ENCODE results near the gene NSUN3. TPM values are rescaled to one million over a fixed set of nuclear protein-coding genes. Genes with fewer than 3 reads are reported as not detected.

The NSUN3 gene
- total RNA-seq, 1 donor from 2014 or later: 20.8 TPM

DNA sequence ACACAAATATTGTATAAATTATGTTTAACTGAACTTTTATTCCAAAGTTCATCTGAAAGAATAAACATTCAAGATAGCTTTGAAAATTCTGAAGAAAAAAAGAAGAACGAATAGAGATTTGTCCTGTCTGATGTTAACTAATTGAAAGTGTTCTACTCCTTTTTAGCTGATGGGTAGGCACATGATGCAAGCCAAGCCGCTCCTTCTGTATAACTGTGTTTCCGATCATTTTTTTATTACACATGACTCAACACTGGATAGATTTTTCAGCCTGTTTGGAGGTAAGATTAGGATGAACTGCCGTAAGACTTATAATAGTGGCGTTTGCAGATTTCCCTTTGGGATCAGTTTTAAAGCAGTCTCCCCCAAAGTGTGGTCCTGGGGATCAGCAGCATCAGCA lies 19.0 kb downstream of the NSUN3 start:
- no peak overlapping the region for H3K4me3 Mint-ChIP-seq
- H3K27ac Mint-ChIP-seq: no peak overlapping the region
- intact Hi-C loops (cut with micrococcal nuclease): no loop called here
- H3K36me3 Mint-ChIP-seq (ENCODE audit: low read depth): peaks cover 48% of the 10 kb centered on the region
- H3K9me3 Mint-ChIP-seq: no peaks in the 10 kb centered on the region
- TF ChIP-seq, protein P1, sequence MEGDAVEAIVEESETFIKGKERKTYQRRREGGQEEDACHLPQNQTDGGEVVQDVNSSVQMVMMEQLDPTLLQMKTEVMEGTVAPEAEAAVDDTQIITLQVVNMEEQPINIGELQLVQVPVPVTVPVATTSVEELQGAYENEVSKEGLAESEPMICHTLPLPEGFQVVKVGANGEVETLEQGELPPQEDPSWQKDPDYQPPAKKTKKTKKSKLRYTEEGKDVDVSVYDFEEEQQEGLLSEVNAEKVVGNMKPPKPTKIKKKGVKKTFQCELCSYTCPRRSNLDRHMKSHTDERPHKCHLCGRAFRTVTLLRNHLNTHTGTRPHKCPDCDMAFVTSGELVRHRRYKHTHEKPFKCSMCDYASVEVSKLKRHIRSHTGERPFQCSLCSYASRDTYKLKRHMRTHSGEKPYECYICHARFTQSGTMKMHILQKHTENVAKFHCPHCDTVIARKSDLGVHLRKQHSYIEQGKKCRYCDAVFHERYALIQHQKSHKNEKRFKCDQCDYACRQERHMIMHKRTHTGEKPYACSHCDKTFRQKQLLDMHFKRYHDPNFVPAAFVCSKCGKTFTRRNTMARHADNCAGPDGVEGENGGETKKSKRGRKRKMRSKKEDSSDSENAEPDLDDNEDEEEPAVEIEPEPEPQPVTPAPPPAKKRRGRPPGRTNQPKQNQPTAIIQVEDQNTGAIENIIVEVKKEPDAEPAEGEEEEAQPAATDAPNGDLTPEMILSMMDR (IDR thresholded peaks at IDR 0.05): no peak
- POLR2A ChIA-PET: no interaction called here
- peaks cover 43% of the 10 kb centered on the region for H3K4me1 Mint-ChIP-seq
- no peak for DNase-seq
- no peaks in the 10 kb centered on the region for H3K27me3 Mint-ChIP-seq
- no peak for ATAC-seq (ENCODE audit: low read depth)
- CTCF ChIA-PET: interaction anchor here (0.6 kb wide), 1 partner anchor 77 kb away, joined by 4 read pairs; no protein-coding TSS in a partner anchor

DNA sequence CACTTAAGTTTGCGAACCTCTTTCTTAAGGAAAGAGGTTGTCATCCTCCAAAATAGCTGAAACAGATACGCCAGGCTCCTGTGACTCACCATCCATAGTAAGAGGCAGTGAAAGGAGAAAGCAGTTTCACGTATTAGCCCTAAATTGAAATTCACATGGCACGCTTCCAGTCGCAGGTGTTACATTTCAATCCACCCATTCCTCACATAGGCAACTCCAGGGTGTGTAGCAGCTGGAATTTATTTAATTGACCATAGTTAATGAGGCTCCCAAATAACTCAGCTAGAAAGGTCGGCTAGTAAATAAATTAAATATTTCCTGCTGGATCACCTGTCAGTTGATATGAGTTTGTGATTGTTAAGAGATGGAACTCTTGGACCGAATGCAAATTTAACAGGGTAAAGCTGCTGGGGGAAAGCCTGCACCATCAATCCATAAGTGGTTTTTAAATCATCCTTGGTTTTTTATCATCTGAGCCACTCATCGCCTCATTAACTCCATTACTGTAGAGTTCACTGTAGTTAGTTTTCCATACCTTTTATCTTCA lies 19.6 kb downstream of the NSUN3 start:
- peaks cover 39% of the 10 kb centered on the region for H3K4me1 Mint-ChIP-seq
- intact Hi-C loops (cut with micrococcal nuclease): no loop called here

DNA sequence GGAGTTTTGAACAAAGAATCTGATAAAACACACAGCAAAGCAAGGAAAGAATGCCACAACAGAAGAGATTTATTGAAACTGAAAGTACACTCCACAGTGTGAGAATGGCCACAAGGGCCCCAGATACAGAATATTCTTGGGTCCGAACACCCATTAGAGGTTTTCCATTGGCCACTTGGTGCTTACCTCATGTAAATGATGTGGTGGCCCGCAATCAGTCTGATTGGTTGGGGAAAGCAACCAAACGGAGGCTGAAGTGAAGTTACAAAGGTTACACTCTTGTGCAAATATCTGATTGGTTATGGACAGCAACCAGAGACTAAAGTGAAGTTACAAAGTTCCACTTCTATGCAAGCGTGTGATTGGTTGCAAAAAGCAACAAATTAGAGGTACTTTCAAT lies 20.4 kb downstream of the NSUN3 start:
- ATAC-seq (ENCODE audit: low read depth): no peak
- H3K4me1 Mint-ChIP-seq: peaks cover 35% of the 10 kb centered on the region
- H3K4me3 Mint-ChIP-seq: no peak overlapping the region
- TF ChIP-seq, protein P1 (IDR thresholded peaks at IDR 0.05): no peak
- no peaks in the 10 kb centered on the region for H3K9me3 Mint-ChIP-seq
- intact Hi-C loops (cut with micrococcal nuclease): no loop called here
- ChIA-PET POLR2A (no interaction called here), CTCF (no interaction called here)
- peaks cover 47% of the 10 kb centered on the region for H3K36me3 Mint-ChIP-seq (ENCODE audit: low read depth)
- DNase-seq: no peak
- no peak overlapping the region for H3K27ac Mint-ChIP-seq
- no peaks in the 10 kb centered on the region for H3K27me3 Mint-ChIP-seq

More for the DNA sequence above, 19.6 kb downstream of the NSUN3 start:
- TF ChIP-seq, protein P1 (IDR thresholded peaks at IDR 0.05): no peak
- DNase-seq (no peak), ATAC-seq (ENCODE audit: low read depth) (no peak)
- no peak overlapping the region for H3K4me3 Mint-ChIP-seq
- POLR2A ChIA-PET: no interaction called here
- no peaks in the 10 kb centered on the region for H3K27me3 Mint-ChIP-seq
- H3K27ac Mint-ChIP-seq: no peak overlapping the region
- H3K9me3 Mint-ChIP-seq: no peaks in the 10 kb centered on the region
- CTCF ChIA-PET: interaction anchor here (0.6 kb wide), 1 partner anchor 78 kb away, joined by 4 read pairs; no protein-coding TSS in a partner anchor
- H3K36me3 Mint-ChIP-seq (ENCODE audit: low read depth): peaks cover 45% of the 10 kb centered on the region

DNA sequence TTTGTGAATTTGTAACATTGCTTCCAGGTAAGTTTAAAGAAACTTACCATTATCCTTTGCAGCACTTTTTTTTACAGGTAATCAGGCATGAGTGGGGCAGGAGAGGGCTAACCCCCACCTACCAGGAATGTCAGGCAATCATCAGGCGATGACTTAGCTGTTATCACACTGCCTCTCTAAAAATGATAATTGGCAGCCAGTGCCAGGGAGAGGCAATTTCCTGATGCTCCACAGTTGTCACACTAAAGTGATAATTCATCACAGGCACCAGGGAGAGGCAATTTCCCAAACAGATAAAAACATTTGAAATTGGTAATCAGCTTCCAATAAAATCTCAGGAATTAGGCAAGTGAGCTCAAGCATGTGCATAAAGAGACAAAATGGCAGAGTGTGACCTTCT lies 26.3 kb downstream of the NSUN3 start:
- ChIA-PET POLR2A (no interaction called here), CTCF (no interaction called here)
- ATAC-seq (ENCODE audit: low read depth) (no peak), DNase-seq (no peak)
- Mint-ChIP-seq H3K27me3 (no peaks in the 10 kb centered on the region), H3K4me3 (no peak overlapping the region), H3K27ac (no peak overlapping the region), H3K9me3 (no peaks in the 10 kb centered on the region), H3K36me3 (ENCODE audit: low read depth) (peaks cover 67% of the 10 kb centered on the region), H3K4me1 (no peaks in the 10 kb centered on the region)
- TF ChIP-seq, protein P1 (IDR thresholded peaks at IDR 0.05): no peak
- intact Hi-C loops (cut with micrococcal nuclease): no loop called here

DNA sequence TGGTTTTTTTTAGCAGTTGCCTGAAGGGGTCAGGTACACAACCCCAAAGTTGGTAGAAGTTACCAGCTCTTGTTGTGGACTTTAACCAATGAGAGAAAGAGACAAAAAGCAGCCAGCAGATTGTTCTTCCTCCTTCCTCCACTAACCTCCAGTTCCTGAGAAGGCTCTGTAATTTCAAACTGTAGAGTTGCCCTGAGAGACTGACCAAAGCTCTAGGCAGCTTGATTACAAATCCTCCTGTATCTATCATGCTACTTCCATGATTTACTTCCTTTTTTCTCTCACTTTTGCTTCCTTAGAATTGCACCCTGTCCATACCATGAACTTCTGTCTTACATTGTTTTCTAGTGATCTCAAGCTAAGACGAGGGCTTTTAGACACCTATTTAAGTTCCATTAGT lies 29.2 kb downstream of the NSUN3 start:
- intact Hi-C loops (cut with micrococcal nuclease): no loop called here
- H3K36me3 Mint-ChIP-seq (ENCODE audit: low read depth): peaks cover 75% of the 10 kb centered on the region
- no peaks in the 10 kb centered on the region for H3K27me3 Mint-ChIP-seq
- no peaks in the 10 kb centered on the region for H3K4me1 Mint-ChIP-seq
- ChIA-PET CTCF (interaction anchor here (1.2 kb wide), 1 partner anchor 23 kb away, joined by 3 read pairs; no protein-coding TSS in a partner anchor), POLR2A (no interaction called here)
- no peak for ATAC-seq (ENCODE audit: low read depth)
- H3K4me3 Mint-ChIP-seq: no peak overlapping the region
- no peak overlapping the region for H3K27ac Mint-ChIP-seq
- no peak for DNase-seq
- no peaks in the 10 kb centered on the region for H3K9me3 Mint-ChIP-seq
- TF ChIP-seq, protein P1 (IDR thresholded peaks at IDR 0.05): no peak

All from activated B cell treated with CpG ODN at 0.5 μM for 24 hours (primary cell).